T1000 (cell line): Measurements from ENCODE around the gene MYH4.

Source experiments
- DNase-seq: peaks from one replicate; lab custom pipeline; 2025; ENCODE audit warnings: mixed read lengths; lab: John Stamatoyannopoulos, UW

Gene MYH4

DNA sequence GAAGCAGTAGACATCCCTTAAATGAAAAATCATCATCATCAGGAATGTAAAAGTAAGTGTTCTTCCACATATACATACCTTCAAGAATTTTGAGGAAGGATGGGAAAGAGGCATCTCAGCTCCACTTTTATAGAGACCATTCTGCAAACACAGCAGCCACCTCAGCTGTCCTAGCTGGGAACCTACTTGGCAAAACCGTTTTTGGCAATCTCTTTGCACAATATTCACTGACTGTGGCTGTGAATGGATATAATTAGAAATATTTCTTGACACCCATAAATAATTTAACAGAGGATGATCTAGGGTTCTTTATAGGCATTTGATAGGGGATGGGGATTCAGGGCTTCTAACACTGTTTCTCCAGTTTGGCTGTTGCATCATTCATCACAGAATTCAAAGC lies at the start of gene MYH4:
TSS of gene MYH4 (minus strand) at position 101 of the 400 bp plus-strand sequence. CDS start 2,814 bp downstream, outside the sequence.
- DNase-seq: no peak

DNA sequence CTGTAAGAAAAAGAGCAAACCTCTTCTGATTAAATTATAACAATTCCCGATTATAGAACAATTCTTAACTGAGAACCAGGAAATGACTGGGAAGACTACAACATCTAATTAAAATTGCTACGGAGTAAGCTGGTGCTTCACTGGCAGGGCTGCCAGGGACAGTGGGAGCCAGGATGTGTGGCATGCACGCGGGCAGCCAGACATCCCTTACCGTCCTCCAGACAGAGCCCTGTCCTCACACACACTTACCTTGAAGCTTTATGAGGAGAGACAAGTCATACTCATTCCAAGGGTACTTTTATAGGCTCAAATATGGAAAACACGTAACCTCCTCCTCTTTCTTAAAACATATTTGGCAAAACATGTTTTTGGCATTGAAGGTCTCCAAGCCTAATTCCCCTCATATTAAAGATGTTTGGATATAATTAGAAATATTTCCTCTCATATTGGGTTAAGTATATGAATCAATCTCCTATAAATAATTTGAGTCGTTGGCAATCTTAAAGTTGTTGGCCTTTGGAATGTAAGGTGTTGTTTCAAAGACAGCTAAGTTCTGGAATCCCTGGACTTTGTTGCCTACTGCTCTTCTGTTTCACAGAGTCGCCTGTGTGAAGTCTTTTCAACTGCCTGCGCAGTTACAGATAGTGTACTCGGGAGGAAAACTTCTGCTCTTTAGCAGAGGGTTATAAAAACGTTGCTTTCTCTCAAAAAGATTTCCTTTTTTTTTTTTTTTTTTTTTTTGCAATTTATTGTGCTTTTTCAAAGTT lies 49.1 kb upstream of the MYH4 start, which contains the start of gene MYH1:
TSS of gene MYH1 (minus strand) at position 272 of the 767 bp plus-strand sequence. CDS start 1,900 bp downstream, outside the sequence.
- no peak for DNase-seq

DNA sequence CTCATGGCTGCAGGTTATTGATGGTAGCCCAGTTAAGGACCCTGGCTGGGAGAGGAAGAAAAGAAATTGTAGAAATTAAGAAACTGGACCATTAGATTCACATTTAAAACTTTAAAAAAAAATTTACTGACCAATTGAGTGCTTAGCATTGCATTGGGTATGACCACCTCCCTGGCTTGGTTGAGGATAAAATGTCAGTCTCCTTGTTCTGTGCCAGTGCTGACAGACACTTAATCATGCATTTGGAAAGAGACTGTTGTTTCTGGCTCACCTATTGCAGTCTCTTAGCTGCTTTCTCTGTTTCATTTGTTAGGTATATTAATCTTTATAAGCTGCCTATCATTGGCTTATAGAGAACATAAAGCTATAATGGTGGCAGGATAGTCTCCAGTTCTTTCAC lies 47.3 kb upstream of the MYH4 start:
- DNase-seq: no peak

DNA sequence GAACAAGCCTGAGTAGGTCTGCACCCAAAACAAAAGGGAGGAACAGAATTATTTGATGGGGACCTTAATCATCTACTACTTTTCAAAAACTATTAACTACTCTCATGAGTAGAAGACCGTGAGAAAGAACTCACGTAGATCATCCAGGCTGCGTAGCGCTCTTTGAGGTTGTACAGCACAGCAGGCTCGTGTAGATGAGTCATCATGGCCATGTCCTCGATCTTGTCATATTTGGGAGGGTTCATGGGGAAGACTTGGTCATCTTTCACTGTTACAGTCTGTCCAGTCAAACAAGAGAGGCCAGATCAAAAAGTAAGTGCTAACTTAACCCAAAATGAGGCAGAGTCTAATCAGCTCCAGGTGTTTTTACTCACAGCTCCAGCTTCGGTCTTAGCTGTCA lies 46.7 kb upstream of the MYH4 start:
- no peak for DNase-seq

DNA sequence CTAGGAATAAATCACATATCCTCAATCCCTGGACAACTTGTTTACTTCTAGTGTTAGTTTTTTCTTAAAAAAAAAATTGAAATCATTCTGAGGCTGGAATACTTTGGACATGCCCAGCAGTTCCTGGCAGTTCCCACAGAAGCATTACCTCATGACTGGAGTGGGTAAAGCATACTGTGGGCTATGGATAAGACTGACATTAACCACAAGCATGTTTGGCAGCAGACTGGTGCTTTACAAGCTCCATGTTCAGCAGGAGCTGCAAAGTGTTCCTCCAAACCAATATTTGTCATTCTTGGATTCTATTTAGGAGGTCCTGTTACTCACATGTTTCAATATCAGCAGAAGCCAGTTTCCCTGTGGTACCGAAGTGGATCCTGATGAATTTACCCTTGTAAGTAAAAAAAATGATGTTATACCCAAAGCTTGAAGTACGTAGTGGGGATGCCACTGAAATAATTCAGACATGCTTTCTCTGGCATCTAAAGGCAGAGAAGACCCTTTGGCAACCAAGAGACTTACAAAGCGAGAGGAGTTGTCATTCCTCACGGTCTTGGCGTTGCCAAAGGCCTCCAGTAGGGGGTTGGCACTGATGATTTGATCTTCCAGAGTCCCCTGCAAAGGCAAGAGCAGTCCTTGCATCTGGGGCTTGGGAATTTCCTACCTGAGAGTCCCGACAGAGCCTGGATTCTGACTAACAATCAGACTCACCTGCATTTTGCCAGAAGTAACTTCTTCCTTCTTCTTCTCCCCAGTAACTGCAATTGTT lies 44.1 kb upstream of the MYH4 start:
- no peak for DNase-seq

DNA sequence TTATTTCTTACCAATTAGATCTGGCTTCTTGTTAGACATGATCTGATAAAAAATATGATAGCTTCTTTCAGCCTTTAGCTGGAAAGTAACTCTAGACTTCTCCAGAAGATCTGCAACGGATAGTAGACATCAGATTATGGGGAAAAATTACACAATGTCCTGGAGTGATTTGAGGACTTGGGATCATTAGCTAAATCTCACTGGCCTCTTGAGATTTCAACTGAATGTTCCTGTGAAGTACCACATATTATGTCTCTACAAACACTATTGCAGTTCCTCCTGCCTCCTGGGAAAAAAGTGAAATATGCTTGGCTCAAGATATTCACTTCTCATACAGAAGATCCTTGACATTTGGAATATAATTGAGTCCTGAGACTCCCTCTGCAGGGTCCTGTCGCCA lies 43.5 kb upstream of the MYH4 start:
- DNase-seq: no peak

DNA sequence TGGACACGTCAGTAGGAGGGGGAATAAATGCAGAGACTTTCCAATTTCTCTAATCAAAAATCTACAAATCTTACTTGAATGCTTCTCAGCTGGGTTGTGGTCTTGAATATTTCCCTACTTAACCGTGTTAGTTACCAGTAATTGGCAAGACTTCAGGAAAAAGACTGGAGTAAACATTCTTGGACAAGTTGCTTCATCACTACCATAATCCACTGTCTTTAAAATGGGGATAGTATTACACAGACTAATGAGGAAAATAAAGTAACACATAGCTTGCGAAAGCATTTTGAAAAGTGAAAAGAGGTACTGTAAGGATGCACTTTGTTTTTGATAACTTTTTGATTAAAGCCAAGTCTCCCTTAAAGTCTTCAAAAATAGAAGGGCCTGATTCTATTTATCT lies 30.6 kb upstream of the MYH4 start:
- no peak for DNase-seq

DNA sequence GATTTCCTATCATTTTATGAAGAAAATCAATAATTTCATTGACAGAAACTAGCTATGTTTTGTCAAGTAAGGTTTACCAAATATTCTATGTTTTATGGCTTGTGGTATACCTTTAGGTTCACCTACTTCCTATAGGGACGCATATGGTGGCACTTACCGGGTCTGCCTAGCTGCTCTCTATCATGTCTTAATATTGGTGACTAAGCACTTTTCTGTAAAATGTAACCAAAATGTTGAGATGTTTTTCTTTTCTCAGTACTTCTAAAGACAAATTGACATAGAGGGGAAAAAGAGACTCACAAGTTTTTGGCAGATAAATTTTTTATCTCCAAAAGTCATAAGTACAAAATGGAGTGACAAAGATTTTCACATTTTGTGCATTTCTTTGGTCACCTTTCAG lies 22.6 kb upstream of the MYH4 start:
- DNase-seq: no peak

DNA sequence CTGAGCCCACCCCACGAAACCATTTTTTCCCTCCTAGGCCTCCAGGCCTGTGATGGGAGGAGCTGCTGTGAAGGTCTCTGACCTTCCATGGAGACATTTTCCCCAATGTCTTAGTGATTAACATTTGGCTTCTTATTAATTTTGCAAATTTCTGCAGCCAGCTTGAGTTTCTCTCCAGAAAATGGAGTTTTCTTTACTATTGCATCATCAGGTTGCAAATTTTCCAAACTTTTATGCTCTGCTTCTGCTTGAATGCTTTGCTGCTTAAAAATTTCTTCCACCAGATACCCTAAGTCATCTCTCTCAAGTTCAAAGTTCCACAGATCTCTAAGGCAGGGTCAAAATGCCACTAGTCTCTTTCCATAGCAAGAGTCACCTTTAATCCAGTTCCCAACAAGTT lies 12.9 kb upstream of the MYH4 start:
- no peak for DNase-seq

DNA sequence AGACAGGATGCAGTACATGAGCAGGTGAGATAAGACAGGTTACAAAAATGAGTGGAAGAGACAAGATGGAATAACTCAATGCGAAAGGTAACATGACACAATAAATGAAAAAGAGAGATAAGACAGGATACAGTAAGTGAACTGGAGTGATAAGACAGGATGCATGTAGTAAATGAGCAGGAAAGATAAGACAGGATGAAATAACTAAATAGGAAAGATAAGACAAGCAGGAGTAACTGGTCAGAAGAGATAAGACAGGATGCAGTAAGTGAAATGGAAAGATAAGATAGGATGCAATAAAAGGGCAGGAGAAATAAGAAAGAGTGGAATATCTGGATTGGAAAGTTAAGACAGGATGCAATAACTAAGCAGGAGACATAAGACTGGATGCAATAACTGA lies 8.3 kb upstream of the MYH4 start:
- DNase-seq: no peak

DNA sequence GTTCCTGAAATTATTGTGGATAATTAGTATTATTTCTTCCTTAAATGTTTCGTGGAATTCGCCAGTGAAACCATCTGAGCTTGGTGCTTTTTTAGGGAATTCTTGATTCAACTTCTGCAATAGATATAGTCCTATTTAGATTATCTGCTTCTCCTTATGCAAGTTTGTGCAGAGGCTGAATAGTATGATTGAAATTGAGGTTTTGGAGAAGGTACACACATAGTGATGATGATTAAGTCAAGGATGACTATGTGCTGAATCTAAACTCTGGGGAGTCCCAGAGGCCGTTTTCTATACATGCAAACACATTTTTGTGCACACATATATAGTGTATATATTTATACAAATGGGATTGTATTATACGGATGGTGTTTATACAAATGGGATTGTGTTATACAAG lies 5.2 kb upstream of the MYH4 start:
- no peak for DNase-seq

DNA sequence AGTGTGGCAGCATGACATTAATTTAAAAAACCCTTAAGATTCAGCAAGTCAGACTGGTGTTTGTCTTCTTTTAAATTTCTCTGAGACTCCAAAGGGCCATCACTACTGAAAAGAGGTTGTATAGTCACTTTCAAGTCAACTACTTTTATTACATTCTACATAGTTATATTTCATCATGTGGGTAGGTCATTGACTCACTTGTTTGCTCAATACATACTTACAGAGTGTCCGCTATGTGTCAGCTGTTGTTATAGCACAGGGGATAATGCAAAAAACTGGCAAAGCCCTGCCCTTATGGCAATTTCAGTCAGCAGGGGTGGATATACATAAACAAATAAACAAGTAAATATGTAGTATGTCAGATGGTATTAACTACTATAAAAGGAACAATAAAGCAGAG lies 2.5 kb upstream of the MYH4 start:
- no peak for DNase-seq

DNA sequence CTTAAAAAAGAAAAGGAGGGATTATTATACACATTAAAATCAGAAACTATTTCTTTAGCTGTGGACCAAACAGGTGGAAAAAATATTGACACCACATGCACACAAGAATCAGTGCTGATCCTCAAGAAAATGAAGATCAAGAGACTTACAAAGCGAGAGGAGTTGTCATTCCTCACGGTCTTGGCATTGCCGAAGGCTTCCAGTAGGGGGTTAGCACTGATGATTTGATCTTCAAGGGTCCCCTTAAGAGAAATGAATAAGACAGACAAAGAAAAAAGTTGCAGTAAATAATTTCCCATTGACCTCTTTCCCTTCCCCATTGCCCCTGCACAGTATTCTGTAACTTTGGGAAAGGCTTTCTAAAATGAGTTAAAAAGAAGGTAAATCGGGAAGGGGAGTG lies 6.0 kb downstream of the MYH4 start:
- DNase-seq: no peak

DNA sequence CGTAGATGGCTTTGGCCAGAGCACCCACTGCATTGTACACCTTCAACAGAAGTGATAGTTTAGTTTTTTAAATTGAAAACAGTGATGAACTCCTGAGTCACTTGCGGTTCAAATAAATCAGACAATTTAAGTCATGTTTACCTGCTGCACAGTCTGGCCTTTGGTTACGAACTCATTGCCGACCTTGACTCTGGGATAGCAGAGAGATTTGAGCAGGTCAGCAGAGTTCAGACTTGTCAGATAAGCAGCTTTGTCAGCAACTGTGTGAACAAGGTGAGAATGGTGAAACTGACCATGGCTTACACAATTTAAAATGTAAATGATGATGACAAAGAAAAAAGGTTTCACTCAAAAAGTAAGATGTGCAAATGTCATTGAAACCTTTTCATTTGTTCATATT lies 9.3 kb downstream of the MYH4 start:
- no peak for DNase-seq

DNA sequence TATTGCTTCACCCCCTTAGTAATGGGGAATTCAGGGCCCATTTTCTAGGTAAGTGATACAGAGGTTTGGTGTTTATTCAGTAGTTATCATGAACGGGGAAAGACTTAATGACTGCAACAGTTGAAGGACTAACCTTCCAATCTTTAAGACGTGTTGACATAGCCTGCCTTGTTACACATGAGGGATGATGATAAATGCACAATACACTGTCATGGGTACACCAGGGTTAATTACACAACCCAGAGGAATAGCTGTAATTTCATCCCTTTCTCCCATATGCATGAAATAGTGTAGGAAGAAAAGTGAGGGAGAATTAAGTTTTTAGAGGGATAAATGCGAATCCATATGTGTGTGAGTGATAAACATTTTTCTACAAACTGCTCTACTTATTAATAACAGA lies 10.7 kb downstream of the MYH4 start:
- DNase-seq: no peak

DNA sequence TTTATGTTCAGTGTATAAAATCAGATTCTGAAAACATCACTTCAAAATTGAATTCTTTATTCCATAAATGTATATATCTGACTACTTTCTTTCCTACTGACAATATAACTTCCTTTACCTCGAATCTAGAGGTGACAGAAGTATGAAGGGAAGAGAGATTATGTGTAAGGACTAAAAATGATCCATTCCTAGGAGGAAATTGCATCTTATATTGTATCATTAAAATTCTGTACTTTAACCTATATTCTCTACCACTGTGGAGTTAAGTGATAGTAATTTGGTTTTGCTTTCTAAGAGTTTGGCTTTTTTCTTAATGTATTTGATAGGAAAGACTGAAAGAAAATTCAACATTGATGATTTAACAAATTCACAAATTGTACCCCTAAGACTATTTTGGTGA lies 11.4 kb downstream of the MYH4 start:
- DNase-seq: no peak

DNA sequence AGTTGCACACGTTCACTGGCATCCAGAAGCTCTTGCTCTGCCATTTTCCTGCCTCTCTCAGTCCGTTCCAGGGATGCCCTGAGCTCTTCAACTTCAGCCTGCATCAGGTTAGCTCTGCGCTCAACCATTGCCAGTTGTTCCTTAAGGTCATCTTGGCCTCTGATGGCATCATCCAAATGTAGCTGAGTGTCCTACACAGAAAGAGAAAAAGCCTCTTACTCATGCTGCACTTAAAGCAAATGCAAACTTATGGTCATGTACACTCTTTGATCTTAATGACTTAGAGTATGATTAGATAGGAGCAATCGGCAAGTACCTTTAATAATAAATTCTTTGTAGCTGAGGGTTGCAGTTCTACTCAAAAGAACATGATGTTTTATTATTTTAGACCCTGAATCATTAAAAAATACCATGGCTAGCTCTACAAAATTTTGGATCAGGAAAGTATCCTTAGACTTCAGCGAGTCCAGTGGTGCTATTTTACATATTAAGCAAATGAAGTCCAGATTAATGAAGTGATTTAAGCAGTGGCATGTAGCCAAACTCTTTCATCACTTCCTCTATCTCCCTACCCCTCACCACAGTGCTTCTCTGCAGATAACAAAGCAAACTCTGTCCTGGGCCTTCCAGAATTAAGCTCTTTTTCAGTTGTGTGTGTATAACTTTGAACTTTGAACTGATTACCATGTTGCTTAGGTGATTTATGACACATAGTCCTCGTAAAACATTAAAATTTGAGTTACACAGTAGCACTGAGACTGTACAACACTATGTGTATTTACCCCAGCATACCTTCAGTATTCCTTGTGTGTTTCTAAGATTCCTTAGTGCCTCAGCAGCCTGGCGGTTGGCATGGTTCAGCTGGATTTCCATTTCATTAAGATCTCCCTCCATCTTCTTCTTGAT lies 22.1 kb downstream of the MYH4 start:
- DNase-seq: no peak

DNA sequence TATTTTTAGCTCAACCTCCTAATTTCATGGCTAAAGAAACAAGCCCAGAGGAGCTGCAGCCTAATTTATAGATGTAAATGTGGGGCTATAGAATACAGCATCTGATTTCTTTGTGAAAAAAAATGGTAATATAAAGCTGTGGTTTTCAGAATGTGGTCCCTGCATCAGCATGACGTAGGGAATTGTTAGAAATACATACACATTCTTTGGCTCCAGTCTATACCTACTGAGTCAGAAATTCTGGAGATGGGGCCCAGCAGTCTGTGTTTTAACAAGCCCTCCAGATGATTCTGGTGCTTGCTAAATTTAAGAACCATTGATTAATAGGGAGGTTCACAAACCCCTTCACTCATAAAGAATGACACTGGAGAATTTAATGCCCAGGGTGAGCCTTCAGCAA lies 29.5 kb downstream of the MYH4 start:
- DNase-seq: no peak

DNA sequence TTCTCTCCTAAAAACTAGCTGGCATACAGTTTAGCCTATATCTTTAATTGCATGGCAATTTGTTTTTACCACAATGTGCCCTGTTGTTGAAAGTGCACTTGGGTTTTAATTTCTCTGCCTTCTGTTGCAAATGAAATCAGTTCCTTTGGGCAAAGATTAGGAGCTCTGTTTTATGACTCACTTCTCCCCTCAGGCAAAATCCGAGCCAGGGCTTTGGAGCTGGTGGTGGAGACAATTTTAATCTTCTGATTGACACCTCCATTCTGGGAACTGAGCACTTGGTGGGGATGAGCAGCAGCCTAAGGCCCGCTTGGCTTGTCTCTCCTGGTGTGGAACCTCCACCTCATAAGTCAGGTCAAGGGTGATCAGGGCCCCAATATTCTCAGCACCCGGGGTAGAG lies 34.3 kb downstream of the MYH4 start:
- DNase-seq: no peak

DNA sequence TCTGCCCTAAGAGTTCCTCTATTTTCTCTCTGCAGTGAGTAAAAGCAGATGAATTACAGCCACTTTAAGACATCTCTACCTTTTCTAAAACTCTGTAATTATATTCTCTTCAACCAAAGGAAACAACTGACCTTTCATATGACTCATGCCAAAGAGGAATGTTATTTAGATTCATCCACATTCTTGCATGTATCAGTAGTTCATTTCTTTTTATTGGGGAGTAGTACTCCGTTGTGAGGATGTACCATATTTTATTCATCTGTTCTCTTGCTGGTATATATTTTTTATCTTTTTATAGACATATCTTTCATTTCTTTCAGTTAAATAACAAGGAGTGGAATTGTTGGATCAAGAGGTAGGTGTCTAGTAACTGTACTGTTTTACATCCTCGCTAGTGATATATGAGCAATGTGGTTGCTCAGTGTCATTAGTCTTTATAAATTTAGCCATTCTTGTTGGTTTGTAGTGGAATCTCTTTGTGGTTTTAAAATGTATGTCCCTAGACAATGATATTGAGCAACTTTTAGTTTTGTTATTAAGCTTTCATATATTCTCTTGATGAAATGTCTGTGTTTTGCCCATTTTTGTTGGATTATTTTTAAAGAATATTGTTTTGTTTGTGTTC lies 39.8 kb downstream of the MYH4 start:
- no peak for DNase-seq

DNA sequence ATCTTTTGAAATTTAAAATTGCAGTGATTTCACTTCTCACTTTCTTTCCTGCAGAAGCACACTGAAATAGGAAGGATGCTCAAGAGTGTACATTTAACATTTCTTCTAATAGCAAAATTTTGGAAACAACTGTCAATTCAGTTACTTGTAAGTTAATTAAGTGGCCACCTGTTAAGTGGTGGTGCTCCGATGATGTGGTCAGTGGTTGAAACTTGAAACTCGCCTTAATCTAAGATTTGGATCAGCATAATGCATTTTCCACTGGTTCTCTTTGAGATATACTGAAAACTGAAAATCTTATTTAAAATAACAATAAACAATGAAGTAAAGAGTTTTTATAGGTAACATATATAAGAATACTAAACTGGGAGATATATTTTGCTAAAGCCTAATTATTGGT lies 40.6 kb downstream of the MYH4 start:
- DNase-seq: no peak
